Smooth muscle cell (in vitro differentiated cells): ENCODE results near the gene MSANTD2. TPM values are rescaled to one million over a fixed set of nuclear protein-coding genes. Genes with fewer than 3 reads are reported as not detected.

Experiments
- DNase-seq: peaks from one replicate; lab custom pipeline; 2025; ENCODE audit not compliant: unreplicated experiment; lab: John Stamatoyannopoulos, UW
- H2AFZ ChIP-seq: fragments of 200-600 bp; sonication (generic); 2 replicates; pipeline ENCODE4 v1.6.0; 2016; ENCODE audit warnings: antibody characterized with exemption, low read depth, mild to moderate bottlenecking
- H3F3A ChIP-seq: fragments of 200-600 bp; sonication (generic); 2 replicates; pipeline ENCODE4 v1.6.0; 2017; ENCODE audit warnings: antibody characterized with exemption, low read depth
- H3K27ac ChIP-seq: fragments of 200-600 bp; sonication (generic); 2 replicates; pipeline ENCODE4 v1.5.1; 2016; ENCODE audit warnings: low read depth, mild to moderate bottlenecking
- H3K27me3 ChIP-seq: fragments of 200-600 bp; sonication (generic); 2 replicates; pipeline ENCODE4 v1.6.1; 2016; ENCODE audit warnings: low read depth, mild to moderate bottlenecking
- H3K36me3 ChIP-seq: fragments of 200-600 bp; sonication (generic); 2 replicates; pipeline ENCODE4 v1.5.1; 2016; ENCODE audit warnings: low read depth
- H3K4me1 ChIP-seq: fragments of 200-600 bp; sonication (generic); 2 replicates; pipeline ENCODE4 v1.5.1; 2016; ENCODE audit warnings: low read depth
- H3K4me2 ChIP-seq: fragments of 200-600 bp; sonication (generic); 2 replicates; pipeline ENCODE4 v1.6.0; 2016; ENCODE audit warnings: mild to moderate bottlenecking
- H3K4me3 ChIP-seq: fragments of 200-600 bp; sonication (generic); 2 replicates; pipeline ENCODE4 v1.5.1; 2016; ENCODE audit warnings: mild to moderate bottlenecking
- H3K79me2 ChIP-seq: fragments of 200-600 bp; sonication (generic); 2 replicates; pipeline ENCODE4 v1.6.0; 2016; ENCODE audit warnings: low read depth, mild to moderate bottlenecking
- H3K9ac ChIP-seq: fragments of 200-600 bp; sonication (generic); 2 replicates; pipeline ENCODE4 v1.6.0; 2016; ENCODE audit warnings: low read depth
- H3K9me3 ChIP-seq: fragments of 200-600 bp; sonication (generic); replicated peaks from 2 replicates; pipeline ENCODE4 v1.5.1; 2016; ENCODE audit warnings: low read depth
- H4K20me1 ChIP-seq: fragments of 200-600 bp; sonication (generic); 2 replicates; pipeline ENCODE4 v1.6.0; 2016; ENCODE audit warnings: low read depth
- WGBS: methylation state at CpG from one replicate; pipeline ENCODE4 v1.1.7; 2016; ENCODE audit warnings: low lambda C conversion rate; 5-methylcytosine and 5-hydroxymethylcytosine counted together
- polyA plus RNA-seq: library from polyadenylated mRNA; unstranded; fragments of >200 nt; fragmentation: Nextera tagmentation; extraction: Ambion mirVana; gene quantifications from 2 replicates; pipeline ENCODE4 v1.2.1, GENCODE V29; 2016
- total RNA-seq: library from RNA; depleted of rRNA; stranded (reverse); fragments of >200 nt; gene quantifications from 2 replicates; pipeline ENCODE4 v1.2.3, GENCODE V29; 2014
- TF ChIP-seq, protein P1 (sequence below): fragments of 200-600 bp; sonication (generic); IDR thresholded peaks from 2 replicates; pipeline ENCODE4 v1.5.1; 2017; ENCODE audit warnings: borderline replicate concordance, mild to moderate bottlenecking, antibody characterized with exemption; ENCODE audit not compliant: insufficient read depth, poor library complexity, severe bottlenecking

Gene MSANTD2
- total and polyA plus RNA-seq, 2 experiments from 2014 or later: 13.6 to 18.8 TPM

DNA sequence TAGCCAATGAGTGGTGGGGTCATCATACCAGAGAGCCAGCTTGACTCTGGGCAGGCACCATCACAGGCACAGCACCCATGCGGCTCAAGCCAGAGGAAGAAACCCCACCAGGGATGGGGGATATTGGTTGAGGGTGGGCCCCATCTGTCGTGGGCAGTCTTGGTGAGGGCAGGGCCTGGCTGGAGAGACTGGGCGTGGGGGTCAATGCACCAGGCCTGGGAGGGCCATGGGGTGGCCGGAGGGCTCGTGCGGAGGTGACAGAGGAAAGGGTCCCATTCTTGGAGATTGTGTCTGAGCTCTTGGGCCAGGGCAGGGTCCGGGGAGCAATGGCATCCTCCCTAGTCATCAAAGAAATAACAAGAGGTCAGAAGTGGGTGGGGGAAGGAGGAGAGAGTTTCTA, 46.6 kb downstream of the MSANTD2 start:
- Histone ChIP-seq H3K9ac (no peak overlapping the region), H3K4me1 (peaks cover 3% of the 10 kb centered on the region), H3K36me3 (no peaks in the 10 kb centered on the region), H3K9me3 (no peaks in the 10 kb centered on the region), H3F3A (no peaks in the 10 kb centered on the region), H3K27ac (no peak overlapping the region), H3K4me2 (no peak overlapping the region), H3K79me2 (no peaks in the 10 kb centered on the region), H3K27me3 (peaks cover 71% of the 10 kb centered on the region), H4K20me1 (no peaks in the 10 kb centered on the region), H2AFZ (no peak overlapping the region), H3K4me3 (no peak overlapping the region)
- TF ChIP-seq, protein P1, sequence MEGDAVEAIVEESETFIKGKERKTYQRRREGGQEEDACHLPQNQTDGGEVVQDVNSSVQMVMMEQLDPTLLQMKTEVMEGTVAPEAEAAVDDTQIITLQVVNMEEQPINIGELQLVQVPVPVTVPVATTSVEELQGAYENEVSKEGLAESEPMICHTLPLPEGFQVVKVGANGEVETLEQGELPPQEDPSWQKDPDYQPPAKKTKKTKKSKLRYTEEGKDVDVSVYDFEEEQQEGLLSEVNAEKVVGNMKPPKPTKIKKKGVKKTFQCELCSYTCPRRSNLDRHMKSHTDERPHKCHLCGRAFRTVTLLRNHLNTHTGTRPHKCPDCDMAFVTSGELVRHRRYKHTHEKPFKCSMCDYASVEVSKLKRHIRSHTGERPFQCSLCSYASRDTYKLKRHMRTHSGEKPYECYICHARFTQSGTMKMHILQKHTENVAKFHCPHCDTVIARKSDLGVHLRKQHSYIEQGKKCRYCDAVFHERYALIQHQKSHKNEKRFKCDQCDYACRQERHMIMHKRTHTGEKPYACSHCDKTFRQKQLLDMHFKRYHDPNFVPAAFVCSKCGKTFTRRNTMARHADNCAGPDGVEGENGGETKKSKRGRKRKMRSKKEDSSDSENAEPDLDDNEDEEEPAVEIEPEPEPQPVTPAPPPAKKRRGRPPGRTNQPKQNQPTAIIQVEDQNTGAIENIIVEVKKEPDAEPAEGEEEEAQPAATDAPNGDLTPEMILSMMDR: no peak
- DNase-seq: no peak
- WGBS: 97% methylated on average over 7 of the region's 7 CpGs

DNA sequence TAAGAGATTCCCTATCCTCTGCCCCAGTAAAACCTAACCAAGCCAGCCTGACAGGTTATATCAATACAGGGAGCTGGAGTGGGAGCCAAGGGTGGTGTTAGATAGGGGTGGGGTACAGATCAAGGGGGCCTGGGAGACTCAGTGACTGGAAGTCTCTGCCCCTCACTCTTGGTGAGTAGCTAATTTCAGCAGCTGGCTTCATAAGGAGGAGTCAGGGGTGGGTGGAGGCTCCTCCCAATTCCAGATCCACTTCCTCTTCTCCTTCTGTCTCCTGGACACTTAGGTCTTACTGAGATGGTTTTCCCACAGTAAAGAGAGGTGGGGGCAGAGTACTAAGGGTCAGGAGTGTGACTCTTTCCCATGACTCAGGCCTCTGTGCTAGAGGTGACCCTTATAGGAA, 47.0 kb downstream of the MSANTD2 start:
- Histone ChIP-seq H3K4me3 (no peak overlapping the region), H3K27me3 (peaks cover 71% of the 10 kb centered on the region), H4K20me1 (no peaks in the 10 kb centered on the region), H3K27ac (no peak overlapping the region), H3K9me3 (no peaks in the 10 kb centered on the region), H3K79me2 (no peaks in the 10 kb centered on the region), H3K9ac (no peak overlapping the region), H2AFZ (no peak overlapping the region), H3K4me1 (peaks cover 2% of the 10 kb centered on the region), H3K4me2 (no peak overlapping the region), H3K36me3 (no peaks in the 10 kb centered on the region), H3F3A (no peaks in the 10 kb centered on the region)
- TF ChIP-seq, protein P1: no peak
- no peak for DNase-seq

DNA sequence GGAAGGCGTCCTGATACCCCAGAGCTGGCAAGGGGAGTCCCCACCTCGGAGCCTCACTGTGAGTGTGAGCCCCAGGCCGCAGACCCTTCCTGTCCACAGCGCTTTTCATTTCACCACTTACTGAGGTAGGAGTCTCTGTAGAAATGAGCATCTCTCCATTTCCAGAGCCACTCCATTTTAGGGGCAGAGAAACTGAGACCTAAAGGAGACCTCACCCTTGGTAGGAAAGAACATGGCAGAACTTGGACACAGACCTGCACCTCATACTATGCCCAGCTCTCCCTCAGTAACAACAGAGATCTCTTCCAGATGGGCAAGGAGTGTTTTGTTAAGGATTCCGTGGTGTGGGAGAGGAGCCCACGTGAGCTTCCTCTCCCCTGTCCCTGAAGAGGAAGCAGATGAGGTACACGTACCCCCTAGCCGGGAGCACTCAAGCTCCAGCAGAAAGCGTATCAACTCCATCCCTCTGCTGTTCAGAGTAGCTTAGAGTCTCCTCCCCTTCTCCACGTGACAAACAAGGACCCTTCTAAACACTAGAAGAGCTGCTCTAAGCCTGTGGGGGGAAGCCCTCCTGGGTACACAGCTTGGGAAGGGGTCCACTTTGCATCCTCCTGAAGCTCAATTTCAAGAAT, 47.6 kb downstream of the MSANTD2 start:
- TF ChIP-seq, protein P1: no peak
- Histone ChIP-seq H3K4me2 (no peak overlapping the region), H3K27ac (no peak overlapping the region), H3K4me1 (no peaks in the 10 kb centered on the region), H3K9ac (no peak overlapping the region), H3K36me3 (no peaks in the 10 kb centered on the region), H3F3A (no peaks in the 10 kb centered on the region), H3K4me3 (no peak overlapping the region), H3K27me3 (peaks cover 72% of the 10 kb centered on the region), H2AFZ (no peak overlapping the region), H3K9me3 (no peaks in the 10 kb centered on the region), H4K20me1 (no peaks in the 10 kb centered on the region), H3K79me2 (no peaks in the 10 kb centered on the region)
- no peak for DNase-seq
- WGBS: 77% methylated on average over 10 of the region's 10 CpGs

DNA sequence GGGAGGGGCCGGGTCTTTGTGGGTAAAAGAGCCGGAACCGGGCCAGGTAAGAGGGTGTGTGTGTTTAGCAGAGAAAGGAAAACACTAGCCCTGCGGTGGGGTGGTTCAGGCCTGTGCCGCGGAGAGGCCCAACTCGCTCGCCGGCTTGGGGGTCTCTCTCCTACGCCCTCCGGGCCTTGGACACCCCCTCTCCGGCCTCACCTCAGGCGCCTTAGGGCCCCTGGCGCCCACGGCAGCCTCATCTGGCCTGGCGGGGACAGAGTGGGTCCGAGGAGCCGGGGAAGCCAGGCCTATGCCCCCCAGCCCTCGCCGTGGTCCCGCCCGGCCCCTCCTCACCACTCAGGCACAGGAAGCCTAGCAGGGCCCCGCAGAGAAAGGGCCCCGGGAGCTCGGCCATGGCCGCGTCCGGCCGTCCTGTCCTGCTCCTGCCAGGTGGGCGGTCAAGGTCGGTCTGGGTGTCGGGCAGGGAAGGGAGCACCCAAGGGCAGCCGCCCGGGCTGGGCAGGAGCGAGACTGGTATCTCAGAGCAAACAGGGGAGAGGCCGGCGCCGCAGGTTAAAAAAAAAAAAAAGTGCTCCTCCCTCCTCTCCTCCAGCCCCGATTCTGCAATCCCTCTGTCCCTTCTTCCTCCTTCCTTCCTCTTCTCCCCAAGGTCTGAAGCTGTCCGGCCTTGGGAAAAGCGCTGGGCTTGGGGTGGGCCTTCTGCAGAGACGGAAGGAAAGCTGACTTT, 48.3 kb downstream of the MSANTD2 start, which contains the start of gene VSIG2:
VSIG2 (minus strand) TSS at position 515 of the 730 bp plus-strand sequence; CDS start at position 397, 118 bp downstream.
- no peak for DNase-seq
- 56% methylated on average over 16 of the region's 42 CpGs for WGBS
- TF ChIP-seq, protein P1: no peak

More for the DNA sequence above, 48.3 kb downstream of the MSANTD2 start, which contains the start of gene VSIG2:
- Histone ChIP-seq H3K4me3 (no peak within 1 kb of the TSS), H3K27ac (no peak within 1 kb of the TSS), H3K79me2 (no peaks in the 10 kb centered on the region), H3K9me3 (no peaks in the 10 kb centered on the region), H2AFZ (no peak within 1 kb of the TSS), H3K9ac (no peak within 1 kb of the TSS), H3K4me1 (no peaks in the 10 kb centered on the region), H4K20me1 (no peaks in the 10 kb centered on the region), H3K4me2 (no peak within 1 kb of the TSS), H3F3A (no peaks in the 10 kb centered on the region), H3K27me3 (peaks cover 72% of the 10 kb centered on the region), H3K36me3 (no peaks in the 10 kb centered on the region)
